ENCODE results near the gene C11orf91.

DNA sequence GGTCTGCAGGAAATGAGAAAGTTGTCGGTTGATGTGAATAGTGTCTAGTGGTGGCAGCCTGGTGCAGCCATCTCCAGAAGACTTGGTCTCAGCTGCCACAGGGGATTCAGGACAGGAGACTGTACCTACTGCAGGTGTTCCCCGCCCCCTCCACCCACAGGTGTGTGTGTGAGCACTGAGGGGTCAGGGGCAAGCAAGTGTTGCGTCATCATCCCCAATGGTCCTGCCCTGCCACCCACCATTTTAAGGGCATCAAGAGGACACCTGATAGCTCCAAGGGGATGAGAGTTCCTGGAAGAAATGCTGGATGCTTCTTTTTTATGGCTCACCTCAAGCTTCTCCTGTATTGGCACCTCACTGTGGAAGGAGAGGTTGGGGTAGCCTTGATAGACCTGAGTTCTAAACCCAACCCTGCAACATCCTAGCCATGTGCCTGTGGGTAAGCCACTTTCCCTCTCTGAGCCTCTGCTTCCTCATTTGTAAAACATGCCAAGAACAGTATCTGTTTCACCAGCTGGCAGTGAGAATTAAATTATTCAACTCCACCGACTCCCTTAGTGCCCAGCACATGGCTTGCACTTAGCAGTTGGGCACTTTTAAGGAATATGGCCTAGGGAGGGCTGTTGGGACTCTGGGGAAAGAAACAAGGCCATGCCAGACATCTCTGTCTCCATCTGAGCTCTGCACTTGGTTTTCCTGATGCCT, 6.1 kb downstream of the C11orf91 start:
- TF ChIP-seq EZH2 (IDR thresholded peaks at IDR 0.05; ENCODE audit: borderline replicate concordance, low read length) (no peak), CTCF (conservative IDR thresholded peaks at IDR 0.05 in 1 of 2, IDR thresholded peaks at IDR 0.05 in 1 of 2; ENCODE audit: extremely low read depth in 1 of 2, insufficient read depth in 1 of 2, low read depth in 1 of 2, low read length in 2 of 2) (no peak)

All from mammary epithelial cell (primary cell).